Measurements from ENCODE around the gene RSPH3.

Gene RSPH3

GRCh38 chr6:158933079-158933595 lies 66.9 kb downstream of the RSPH3 start:
- DNase-seq: no peak

DNA sequence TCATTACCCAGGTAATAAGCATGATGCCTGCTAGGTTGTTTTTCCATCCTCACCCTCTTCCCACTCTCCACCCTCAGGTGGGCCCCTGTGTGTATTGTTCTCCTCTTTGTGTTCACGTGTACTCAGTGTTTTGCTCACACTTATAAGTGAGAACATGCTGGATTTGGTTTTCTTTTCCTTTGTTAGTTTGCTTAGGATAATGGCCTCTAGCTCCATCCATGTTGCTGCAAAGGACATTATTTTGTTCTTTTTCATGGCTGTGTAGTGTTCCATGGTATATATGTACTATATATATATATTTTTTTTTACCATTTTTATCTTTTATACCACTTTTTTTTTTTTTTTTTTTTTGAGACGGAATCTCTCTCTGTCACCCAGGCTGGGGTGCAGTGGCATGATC lies 71.9 kb downstream of the RSPH3 start:
- DNase-seq: no peak

DNA sequence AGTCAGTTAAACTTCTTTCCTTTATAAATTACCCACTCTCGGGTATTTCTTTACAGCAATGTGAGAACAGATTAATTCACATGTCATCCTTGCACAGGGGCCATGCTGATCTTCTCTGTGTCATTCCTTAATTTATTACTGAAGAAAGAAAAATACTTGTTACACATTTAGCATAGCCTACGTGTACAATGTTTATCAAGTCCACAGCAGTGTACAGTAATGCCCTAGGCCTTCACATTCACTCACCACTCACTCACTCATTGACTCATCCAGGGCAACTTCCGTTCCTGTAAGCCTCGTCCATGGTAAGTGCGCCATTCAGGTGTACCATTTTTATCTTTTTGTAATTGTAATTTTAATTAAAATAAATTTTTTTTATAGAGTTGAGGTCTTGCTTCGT lies 73.6 kb downstream of the RSPH3 start:
- DNase-seq: no peak

GRCh38 chr6:158924499-158925455 lies 75.2 kb downstream of the RSPH3 start:
- DNase-seq: no peak

DNA sequence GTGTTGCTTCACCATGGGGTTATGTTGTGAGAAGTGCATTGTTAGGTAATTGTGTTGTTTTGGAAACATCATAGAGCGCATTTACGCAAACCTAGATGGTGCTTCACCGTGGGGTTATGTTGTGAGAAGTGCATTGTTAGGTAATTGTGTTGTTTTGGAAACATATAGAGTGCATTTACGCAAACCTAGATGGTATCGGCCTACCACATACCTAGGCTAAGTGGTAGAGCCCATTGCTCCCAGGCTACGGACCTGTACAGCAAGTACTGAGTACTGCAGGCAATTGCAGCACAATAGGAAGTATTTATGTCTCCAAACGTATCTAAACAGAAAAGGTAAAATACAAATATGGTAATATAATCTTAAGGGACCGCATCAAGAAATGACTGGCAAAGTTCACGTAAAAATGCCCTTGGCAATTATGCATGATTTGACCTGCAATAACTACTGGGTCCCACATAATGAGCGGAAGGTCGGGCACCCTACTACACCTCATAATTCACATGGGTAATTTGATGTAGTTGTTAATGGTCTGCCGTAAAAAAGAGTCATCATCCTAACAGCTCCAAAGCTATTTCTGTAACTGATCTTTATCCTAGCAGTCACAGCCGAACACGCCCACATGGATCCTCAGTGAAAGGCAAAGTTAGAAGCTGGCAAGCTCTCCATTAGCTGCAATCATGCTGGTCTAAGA lies 76.0 kb downstream of the RSPH3 start:
- DNase-seq: no peak

Measured in NCI-H187 treated with DMSO at 0.1 percent for 48 hours (cell line).